Astrocyte of the cerebellum (primary cell): Measurements from ENCODE around the gene AOPEP.
A peak's percentile ranks its signal among the peaks of the same experiment; 100 is the strongest.

Experiments used
- DNase-seq: peaks from one replicate; pipeline ENCODE4 v3.0.0-alpha.2; 2011; ENCODE audit warnings: low read depth
- H3K4me3 ChIP-seq: 2 replicates; pipeline ENCODE4 v1.5.1; 2011; ENCODE audit warnings: mild to moderate bottlenecking, low read depth, low read length, moderate library complexity
- in situ Hi-C: cut with HindIII; loops from 2 replicates; pipeline ENCODE4 v1.10.0; 2017; ENCODE audit warnings: low sequenced_read_pairs
- TF ChIP-seq, protein P1 (sequence below): IDR thresholded peaks from 2 replicates; pipeline ENCODE4 v1.5.1; 2012; ENCODE audit warnings: low read length, low read depth, moderate library complexity, mild to moderate bottlenecking; ENCODE audit errors: missing control alignments

AOPEP gene

DNA sequence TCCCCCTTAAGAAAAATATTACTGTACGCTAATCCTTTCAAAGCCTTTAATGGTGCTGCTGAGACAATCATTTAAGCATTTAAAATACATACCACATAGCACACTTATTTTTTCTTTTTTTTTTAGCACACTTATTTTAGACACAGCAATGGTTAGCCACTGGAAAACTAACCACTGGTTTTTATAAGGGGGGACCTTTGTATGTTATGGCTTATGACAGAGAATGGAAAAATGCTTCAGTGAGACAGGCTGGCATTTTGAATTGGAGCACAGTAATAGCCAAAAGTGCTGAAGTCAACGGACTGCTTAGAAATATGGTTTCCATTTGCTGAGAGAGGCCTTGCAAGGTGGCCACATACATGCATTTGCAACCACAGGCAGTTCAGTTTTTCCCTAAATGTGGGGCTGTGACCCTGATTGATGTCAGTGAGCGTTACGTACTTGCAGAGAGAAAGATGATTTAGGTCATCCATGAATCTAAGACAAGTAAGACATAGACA, 28.5 kb downstream of the AOPEP start:
- H3K4me3 ChIP-seq = no peak overlapping the region
- DNase-seq = no peak
- TF ChIP-seq, protein P1, sequence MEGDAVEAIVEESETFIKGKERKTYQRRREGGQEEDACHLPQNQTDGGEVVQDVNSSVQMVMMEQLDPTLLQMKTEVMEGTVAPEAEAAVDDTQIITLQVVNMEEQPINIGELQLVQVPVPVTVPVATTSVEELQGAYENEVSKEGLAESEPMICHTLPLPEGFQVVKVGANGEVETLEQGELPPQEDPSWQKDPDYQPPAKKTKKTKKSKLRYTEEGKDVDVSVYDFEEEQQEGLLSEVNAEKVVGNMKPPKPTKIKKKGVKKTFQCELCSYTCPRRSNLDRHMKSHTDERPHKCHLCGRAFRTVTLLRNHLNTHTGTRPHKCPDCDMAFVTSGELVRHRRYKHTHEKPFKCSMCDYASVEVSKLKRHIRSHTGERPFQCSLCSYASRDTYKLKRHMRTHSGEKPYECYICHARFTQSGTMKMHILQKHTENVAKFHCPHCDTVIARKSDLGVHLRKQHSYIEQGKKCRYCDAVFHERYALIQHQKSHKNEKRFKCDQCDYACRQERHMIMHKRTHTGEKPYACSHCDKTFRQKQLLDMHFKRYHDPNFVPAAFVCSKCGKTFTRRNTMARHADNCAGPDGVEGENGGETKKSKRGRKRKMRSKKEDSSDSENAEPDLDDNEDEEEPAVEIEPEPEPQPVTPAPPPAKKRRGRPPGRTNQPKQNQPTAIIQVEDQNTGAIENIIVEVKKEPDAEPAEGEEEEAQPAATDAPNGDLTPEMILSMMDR = no peak
- in situ Hi-C loops = no loop called here

DNA sequence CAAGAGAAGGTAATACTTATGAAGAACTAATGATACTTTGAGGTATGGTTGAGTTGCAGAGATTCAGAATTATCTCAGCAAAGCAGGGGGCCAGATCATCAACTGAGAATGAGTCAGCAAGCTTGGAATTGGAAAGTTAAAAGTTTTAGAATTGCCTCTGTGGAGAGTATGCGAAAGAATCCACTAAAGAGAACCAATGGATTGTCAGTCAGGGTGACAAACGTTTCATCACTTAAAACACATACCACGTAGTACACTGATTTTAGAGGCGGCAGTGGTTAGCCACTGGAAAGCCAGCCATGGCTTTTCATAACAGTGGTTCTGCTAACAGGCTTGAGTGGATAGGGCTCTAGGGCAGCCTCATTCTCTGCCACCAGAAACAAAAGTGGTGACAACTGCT, 30.7 kb downstream of the AOPEP start:
- in situ Hi-C loops = no loop called here
- peak; percentile 50 for DNase-seq
- TF ChIP-seq, protein P1 = no peak
- no peak overlapping the region for H3K4me3 ChIP-seq

DNA sequence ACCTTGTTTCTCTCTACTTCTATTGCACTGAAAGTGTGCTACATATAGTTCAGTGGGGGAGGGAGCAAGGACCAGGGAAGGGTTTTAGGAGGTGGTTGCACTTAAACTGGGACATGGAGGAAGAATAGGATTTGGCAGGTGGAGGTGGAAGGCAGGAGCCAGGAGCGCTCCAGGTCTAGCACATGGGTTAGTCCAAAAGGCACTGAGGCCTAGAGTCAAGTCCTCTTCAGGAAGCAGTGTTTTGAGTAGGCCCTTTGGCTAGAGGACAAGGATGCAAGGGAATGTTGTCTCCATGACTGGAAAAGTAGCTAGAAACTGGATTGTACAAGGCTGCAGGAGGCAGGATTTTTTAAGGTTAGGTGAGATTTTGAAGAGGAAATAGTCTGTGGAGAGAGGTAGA, 31.5 kb downstream of the AOPEP start:
- TF ChIP-seq, protein P1 = no peak
- no peak overlapping the region for H3K4me3 ChIP-seq
- no peak for DNase-seq
- in situ Hi-C loops = no loop called here

DNA sequence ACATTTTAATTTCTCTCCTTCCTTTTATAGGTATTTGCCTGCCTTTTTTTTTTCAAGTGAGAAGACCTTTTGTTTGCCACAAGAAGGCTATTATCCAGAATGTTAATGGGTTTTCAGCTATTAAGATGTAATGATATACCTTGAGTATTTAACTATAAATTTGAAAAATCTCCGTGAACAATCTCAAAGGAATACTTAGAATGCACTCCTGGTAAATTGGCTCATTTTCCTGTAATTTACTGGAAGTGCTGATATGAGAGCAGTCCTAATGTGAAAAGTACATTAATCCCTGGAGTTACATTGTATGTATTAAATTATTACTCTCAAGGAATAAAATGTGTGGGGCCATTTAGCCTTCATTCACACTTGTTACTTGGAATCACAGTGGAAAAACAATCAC, 32.4 kb downstream of the AOPEP start:
- no peak for DNase-seq

DNA sequence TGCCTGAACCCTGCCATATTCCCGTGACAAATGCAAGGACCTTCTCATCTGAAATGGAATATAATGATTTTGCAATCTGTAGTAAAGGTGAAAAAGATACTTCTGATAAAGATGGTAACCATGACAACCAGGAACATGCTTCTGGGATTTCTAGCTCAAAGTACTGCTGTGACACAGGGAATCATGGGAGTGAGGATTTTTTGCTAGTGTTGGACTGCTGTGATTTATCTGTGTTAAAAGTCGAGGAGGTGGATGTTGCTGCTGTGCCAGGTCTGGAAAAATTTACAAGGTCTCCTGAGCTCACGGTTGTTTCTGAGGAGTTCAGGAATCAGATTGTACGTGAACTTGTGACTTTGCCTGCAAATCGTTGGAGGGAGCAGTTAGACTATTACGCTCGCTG, 33.5 kb downstream of the AOPEP start:
- H3K4me3 ChIP-seq = no peak overlapping the region
- TF ChIP-seq, protein P1 = no peak
- in situ Hi-C loops = no loop called here

More for the DNA sequence above, 32.4 kb downstream of the AOPEP start:
- TF ChIP-seq, protein P1 = no peak
- in situ Hi-C loops = no loop called here
- no peak overlapping the region for H3K4me3 ChIP-seq

DNA sequence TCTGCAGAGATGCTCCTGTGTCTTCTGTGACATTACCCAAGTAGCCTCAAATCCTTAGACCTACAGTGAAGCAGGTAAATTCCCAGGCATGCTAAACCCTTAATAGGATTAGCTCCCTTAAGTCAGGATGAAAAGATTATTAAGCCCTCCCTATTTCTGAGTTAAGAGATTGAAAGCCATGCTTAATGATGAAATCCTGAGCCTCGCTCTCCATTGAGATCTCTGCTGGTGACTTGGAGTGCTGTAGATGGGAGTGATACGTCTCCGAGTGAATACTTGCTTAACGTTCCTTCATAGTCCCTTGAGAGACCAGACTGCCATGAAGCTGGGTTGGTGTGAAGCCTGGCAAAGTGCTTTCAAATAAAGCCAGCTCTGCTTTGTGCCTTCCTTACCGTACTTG, 34.2 kb downstream of the AOPEP start:
- H3K4me3 ChIP-seq = no peak overlapping the region
- no peak for DNase-seq
- in situ Hi-C loops = no loop called here

More for the DNA sequence above, 33.5 kb downstream of the AOPEP start:
- no peak for DNase-seq

More for the DNA sequence above, 34.2 kb downstream of the AOPEP start:
- TF ChIP-seq, protein P1 = no peak
